ENCODE data around the gene LCNL1.

The LCNL1 gene

DNA sequence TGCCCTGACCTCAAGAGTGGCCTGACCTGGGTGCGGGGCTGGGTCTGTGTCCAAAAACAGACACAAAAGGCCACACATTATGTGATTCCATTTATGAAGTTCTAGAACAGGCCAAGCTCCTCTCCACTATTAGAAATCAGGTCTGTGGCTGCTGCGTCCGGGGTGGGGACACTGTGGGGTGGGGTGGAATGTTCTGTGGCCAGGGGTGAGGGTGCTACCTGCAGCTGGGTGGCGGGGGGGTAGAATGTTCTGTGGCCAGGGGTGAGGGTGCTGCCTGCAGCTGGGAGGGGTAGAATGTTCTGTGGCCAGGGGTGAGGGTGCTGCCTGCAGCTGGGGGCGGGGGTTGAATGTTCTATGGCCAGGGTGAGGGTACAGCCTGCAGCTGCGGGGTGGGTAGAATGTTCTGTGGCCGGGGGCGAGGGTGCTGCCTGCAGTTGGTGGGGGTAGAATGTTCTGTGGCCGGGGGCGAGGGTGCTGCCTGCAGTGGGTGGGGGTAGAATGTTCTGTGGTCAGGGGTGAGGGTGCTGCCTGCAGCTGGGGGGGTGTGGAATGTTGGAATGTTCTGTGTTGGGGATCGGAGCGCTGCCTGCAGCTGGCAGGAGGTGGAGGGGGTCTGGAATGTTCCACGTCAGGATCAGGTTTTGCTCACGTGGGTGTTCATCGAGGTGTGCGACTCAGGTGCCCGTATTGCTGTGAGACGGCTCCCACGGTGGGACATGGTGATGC is 22.4 kb upstream of the LCNL1 start:
- no peak for DNase-seq

DNA sequence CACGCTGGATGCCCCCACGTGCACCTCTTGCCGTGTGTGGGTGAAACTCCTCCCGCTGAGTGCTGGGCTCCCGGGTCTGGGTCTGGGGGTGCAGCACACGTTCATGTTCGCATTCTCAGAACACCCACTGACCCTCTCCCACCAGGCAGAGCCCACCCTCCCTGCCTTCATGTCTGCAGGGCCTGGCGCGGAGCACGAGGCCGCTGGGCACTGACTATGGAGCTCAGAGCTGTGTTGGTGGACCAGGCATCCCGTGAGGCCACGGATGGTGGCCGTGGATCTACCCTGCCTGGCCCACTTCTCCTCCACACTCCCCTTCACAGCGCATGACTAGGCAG is 21.9 kb upstream of the LCNL1 start:
- DNase-seq, result no peak

DNA sequence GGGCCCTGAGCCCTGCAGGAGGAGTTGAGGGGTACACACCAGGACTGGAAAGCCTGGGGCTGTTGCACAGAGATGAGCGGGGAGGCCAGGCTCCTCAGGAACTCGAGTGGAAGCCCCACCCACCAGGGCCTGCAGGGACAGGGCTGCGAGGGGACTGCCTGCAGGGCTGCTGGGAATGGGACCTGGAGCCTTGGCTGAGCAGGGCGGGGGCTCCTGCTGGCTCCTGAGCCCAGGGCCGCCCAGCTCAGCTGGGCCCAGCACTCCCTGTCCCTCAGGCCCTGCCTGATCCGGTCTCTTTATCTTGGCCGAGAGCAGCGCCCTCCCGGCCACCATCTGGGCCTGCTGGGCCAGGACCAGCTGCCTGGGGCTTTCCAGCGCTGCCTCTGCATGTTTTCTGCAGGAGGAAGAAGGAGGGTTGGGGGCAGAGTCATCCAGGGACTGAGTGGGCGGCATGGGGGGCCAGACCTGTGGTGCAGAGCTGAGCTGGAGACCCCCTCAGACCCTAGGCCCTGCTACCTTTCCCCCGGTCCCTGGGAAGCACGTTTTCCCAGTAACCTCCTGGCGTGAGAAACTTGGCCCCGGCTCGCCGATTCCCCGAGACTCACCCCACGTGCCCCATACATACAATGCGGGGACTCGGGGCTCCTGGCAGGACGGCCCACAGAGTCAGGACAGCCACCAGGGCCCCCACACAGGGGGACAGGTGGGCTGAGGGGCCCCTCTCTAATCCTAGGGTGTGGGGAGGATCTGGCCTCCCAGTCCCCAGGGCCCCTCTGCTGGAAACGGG is 21.3 kb upstream of the LCNL1 start:
- no peak for DNase-seq

DNA sequence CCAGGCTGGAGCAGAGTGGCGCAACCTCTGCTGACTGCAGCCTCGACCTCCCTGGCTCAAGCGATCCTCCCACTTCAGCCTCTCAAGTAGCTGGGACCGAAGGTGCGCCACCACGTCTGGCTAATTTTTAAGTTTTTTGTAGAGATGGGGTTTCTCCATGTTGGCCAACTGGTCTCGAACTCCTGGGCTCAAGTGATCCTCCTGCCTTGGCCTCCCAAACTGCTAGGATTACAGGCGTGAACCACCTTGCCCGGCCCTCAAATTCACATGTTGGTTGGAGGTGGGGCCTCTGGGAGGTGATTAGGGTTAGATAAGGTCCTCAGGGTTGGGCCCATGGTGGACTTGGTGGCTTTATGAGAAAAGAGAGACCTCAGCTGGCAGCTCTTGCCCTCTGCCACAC is 20.6 kb upstream of the LCNL1 start:
- DNase-seq, result no peak

DNA sequence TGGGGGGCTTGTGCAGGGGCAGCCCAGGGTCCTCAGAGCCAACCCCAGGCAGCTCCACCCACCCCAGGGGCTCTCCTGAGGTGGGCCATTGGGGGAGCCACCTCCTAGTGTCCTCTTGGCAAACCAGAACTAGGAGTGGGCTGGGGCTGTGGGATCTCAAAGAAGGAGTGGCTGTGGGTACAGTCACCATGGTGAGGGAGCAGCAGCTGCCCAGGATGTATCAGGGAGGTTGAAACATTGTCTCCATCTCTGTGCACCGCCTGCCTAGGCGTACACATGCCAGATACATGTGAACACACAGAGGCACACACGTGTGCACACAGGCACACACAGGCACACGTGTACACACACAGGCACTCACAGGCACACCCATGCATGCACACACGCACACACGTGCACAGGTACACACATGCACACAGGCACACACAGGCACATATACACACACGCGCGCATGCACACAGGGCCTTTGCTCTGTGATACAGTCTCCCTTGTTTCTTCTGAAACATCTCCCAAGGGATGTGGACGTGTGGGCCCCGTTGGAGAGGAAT is 20.0 kb upstream of the LCNL1 start:
- DNase-seq, result no peak

DNA sequence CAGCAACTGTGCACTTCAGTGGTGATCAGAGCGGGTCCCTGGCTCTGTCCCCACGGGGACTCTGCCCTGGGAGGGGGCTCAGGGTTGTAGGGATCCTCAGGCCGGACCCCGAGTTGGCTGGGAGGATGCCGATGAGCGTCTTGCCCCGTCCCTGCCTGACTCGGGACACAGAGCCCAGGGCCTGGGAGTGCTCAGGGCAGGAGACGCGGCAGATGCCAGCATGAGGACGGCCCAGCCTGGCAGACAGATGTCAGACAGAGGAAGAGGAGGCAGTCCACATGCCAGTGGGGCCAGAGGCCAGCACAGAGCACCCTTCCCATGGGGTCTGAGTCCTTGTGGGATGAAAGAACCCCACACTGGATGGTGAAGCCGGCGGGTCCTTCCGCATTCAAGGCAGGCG is 19.5 kb upstream of the LCNL1 start:
- no peak for DNase-seq

DNA sequence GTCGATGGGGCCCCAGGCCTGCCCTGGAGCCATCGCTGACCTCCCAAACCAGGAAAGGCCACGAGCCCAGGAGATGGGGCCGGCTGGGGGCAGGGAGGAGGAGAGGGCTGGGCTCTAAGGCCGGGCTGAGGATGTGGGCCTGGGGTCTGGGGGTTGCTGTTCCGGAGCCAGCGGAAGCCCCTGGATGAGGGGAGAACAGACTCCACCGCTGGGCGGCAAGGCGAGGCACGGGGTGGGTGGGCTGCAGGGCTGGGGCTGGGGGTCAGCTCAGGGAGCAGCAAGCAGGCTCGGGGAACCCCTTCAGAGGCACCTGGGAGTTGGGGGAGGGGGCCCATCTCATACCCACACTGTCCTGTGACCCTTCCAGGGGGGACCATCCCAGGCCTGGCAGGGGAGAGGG is 19.0 kb upstream of the LCNL1 start:
- DNase-seq, result no peak

DNA sequence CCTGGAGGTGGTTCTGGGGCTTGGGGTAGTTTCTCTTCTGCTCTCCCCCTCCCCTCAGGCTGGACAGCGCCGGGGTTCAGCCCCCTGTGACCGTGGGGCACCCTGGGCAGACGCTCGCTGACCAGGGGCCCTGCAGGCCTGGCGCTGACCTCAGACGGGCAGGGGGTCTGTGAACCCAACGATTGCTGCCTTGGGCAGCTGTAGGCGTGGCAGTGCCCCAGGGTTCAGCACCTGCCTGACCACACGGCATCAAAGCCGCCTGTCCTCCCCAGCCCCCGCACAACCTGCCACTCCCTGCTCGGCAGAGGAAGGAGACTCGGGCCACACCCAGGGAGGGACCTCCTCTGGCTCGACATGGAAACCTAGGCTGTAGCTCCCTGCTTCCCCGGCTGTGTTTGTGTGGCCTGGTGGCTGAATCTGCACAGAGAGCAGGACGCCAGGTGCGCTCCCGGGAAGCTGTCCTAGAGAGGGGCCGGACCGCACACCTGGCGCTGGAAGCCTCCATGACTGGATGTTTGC is 18.6 kb upstream of the LCNL1 start:
- no peak for DNase-seq

DNA sequence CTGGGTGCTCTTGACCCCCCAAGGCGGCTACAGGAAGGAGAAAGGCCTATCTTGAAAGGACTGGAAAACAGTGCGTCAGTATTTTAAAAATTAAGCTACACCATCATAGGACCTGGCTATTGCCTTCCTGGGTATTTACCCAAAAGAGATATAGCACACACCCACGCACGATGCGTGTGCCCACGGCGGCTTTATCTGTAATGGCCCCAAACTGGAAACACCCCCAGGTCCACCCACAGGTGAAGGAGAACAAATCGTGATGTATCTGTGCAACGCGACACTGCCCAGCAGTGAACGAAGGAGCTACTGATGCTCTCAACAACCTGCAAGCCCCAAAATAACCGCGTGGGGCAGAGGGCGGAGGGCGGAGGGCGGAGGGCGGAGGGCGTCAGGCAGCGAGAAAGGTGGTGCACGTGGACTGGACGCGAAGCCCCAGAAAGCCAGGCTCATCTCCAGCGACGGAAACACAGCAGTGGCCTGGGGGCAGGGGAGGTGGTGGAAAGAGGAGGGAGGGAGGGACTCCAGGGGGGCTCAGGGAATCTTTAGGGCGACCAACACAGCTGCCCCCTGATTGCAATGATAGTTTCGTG is 17.9 kb upstream of the LCNL1 start:
- DNase-seq, result no peak

DNA sequence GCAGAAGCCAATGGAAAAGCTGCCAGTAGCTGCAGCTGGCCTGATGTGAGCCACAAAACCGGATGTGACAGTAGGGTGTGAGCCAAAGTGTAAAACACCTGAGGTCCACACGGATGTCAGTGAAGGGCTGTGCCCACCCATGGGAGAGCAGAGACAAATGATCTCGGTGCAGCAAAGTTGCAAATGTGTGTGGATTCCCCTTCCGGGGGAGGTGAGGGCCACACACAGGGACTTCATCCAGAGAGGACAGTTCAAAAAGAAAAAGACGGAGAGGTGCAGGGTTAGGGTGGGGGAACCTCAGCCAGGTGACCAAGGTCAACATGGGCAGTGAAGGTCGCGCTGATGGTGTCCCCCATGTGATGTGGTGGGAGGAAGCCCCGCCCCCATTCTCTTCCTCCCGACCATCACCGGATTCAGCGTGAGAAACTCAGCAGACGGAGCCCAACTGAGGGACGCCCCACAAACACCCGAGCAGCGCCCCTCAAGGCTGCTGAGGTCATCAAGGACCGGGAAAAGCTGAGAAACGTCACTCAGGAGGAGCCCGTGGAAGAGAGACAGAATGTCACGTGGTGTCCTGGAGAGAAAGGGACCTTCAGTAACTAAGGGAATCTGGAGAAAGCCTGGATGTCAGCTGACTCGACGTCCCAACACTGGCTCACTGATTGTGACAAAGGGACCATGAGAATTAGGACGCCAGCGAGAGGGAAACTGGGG is 16.9 kb upstream of the LCNL1 start:
- no peak for DNase-seq

DNA sequence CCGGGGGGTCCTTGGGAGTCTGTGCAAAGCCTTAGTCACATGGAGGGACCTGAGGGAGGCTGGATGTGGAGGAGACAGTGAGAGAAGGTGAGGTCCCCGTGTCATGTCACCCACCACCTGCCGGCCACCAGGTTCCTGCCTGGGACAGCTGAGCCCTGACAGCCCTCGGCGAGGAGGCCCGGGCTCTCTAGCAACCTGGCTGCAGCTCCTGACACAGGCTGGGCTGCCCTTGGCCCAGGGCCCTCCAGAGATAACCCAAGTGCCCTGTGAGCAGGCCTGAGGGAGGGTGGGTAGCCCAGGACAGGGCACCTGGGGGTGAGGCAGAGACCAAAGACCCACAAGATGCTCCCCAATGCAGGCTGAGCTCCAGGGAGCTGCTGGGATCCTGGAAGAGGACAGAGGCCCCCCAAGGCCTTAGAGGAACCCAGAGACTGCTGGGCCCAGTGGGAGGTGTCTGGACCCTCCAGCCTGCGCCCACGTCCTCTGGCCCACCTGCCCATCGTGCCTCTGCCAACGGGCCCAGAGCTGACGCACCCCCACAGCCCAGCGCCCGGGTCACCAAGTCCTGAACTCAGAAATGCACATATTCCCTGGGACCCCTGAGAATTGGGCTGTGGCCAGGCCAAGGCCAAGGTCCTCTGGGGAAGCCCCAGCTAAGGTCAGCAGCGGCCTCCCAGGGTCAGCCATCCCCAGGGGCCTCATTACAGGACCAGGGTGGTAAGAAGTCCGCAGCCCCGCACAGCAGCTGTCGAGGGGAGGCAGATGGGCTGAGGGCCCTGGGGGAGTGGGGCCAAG is 14.3 kb upstream of the LCNL1 start:
- DNase-seq, result no peak

DNA sequence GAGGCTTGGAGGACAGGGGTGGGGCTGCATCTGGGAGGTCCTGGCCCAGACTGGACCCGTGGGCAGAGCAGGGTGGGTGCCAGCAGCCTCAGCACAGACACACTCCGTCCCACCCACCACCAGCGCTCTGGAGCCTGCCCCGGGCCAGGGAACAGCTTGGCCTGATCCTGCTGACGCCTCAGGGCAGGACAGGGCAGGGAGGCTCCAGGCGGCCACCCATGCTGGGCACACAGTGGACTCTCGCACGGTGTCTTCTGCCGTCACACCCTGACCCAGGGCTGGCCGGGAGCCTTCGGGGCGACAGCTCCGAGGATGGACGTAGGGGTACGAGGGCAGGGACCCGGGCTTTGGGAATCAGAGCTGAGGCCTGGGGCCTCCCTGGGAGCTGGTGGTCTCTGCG is 13.6 kb upstream of the LCNL1 start:
- no peak for DNase-seq

DNA sequence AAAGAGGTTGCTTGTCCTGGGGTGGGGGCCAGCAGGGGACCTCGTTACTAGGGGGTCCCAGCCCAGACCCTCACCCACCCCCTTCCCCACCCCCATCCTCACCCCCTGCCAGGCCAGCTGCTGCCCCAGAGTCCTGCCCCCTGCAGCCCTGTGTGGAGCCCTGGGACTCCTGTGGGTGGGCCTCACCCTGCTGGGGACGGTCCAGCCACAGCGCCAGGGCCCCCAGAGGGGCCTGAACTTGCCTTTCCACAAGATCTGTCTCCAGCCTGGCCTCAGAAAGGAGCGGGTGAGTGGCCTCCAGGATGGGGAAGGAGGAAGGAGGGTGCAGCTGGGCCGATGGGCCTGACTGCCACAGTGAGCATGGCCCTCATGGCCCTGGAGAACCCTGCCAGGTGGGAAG is 13.0 kb upstream of the LCNL1 start:
- DNase-seq, result no peak

DNA sequence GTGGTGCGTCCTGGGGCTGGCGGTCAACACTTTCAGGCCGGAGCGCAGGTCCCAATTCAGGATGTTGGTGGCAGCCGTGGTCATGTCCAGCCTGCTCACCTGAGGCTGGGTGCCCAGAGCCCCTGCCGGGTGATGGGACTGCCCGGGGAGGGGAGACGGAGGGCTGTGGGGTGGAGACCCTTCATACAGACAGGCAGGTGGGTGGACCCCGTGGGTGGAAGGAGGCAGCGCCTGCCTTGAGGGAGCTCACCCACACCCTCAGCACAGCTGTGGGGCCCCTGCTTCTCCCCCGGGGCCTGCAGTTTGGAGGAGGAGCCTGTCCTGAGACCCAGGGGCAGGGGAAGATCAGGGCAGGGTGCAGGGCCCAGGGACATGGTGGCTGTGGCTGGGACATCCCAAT is 12.4 kb upstream of the LCNL1 start:
- DNase-seq, result no peak

DNA sequence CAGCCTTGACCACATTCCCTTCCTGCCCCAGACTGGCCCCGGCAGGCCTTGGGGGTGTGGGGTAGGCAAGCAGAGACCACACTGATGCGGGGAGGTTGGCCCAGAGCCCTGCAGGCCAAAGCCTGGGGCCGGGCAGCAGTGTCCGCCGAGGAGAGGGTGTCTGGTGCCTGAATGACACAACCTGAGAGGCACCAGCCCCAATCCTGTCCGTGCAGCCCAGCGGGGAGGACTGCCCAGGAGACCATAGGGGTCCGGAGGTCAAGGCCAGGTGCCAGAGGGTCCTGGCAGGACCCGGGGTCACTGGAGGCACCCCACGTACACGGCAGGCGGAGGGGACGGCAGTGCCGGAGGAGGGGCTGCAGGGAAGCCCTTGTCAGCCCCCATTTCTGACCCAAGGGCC is 11.0 kb upstream of the LCNL1 start:
- no peak for DNase-seq

DNA sequence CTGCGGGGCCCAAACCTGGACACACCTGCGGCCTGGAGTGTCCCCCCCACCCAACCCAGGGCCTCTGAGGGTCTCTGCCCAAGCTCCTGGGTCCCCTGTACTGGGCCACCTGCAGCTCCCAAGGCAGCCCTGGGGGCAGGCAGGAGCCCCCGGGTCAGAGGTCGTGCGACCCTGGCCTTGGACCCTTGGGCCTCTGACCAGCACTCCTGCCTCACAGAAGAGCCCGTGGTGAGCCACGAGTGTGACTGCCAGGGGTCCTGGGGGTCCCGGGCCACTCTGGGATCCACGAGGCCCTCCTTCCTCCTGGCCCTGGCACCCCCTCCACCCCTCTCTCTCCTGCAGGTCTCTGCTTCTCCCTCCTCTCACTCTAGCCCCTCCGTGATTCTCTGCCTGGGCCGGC is 10.5 kb upstream of the LCNL1 start:
- DNase-seq, result no peak

DNA sequence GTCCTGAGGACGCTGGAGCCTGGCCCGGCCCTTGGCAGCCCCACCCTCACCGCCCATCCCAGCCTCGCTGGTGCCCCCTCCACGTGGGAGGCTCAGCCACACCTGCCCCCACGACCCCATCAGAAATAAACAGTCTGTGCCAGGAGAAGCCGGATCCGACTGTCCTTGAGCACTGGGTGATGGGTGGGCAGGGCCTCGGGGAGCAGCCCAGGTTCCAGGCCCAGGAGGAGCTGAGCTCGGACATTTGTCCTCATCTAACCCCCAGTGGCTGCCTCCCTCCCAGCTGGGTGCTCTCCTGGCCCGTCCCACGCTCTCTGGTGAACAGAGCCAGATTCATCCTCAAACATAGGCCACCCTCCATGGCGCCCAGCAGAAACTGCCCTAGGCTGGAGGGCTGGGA is 10.1 kb upstream of the LCNL1 start:
- no peak for DNase-seq

DNA sequence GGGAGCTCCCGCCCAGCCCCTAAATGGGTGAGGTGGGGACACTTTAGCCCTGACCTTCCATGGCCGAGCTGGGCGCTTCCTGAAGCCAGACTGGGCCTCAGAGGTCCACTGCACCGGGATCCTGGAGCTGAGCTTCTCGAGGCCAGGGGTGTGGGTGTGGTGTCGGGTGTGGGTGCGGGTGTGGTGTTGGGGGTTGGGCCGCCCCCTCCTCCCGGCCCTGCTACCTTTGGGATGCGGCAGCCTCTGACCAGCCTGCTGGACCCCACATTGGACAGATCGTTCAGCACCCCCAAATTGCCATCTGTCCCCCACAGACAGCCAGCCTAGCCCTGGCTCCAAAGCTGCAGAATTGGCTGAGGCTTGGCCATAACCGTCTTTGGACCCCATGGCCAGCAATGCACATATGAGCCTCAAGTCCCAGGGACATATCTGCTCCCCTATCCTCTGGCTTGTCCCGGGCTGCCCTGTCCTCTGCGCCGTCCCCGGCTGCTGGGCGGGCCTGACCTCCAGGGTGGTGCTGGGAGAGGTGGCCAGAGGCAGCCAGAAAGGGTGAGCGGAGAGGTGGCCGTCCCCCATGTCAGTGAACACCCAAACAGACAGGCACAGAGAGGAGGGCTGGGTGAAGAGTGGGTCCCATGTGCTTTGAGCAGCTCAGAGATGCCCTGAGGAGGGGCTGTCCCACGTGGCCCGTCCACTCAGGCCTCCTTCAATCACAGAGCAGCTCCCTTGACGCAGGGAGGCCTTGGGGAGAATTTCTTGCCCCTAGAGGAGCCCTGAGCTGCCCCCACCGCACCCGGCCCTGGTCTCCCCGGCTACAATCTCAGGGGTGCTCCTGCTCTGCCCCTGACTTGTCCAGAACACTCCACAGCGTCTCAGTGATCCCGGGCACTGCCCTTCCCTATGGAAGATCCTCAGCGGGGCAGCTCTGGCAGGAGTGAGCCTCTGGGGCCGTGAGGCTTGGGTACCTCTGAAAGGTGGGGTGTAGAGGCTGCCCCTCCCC is 8.9 kb upstream of the LCNL1 start:
- no peak for DNase-seq

DNA sequence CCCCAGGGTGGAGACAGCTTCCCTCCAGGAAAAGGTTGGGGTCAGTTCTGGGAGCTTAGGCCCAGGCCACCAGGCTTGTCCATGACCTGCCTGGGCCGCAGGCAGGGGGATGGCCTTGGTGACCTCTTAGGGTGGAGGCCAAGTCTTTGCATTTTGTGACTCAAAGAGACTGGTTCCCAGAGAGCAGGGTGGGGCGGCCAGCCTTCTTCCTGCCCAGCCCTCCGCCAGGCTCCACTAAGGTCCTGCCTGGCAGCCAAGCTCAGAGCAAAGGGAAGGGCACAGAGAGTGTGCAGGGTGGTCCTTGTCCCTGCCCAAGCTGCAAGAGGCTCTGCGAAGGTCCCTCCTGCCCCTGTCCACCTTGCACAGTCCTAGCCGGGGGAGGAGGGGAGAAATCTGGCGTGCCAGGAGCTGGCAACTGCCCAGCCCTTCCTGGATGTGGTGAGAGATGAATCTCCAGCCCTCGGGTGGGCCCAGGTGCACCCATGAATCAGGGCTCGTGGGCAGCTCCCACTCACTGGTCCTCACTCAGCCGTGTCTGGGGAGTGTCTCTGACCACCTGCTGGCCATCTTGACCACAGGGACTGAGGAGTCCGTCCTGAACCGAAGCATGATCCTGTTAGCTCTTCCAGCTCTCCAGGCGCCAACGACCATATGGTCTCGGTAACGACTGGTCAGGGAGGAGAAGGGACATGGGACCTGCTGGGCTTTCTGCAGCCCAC is 7.8 kb upstream of the LCNL1 start:
- no peak for DNase-seq

DNA sequence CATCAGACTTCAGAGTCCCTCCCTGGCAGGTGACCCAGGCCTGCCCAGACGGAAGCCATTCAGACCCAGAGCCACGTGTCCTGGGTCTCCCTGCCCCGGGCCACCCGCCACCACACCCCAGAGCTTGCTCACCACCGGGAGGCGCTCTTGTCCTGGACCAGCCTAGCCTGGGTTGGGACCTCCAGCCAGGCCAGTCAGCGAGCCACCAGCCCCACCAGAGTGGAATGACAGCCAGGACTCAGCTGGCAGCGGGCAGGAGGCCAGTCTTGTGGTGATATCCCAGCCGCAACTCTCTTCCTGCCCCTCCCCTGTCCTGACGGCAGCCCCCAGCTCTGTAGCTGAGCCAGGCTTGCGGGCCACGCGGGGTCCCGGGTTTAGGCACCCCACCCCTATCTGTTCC is 7.1 kb upstream of the LCNL1 start:
- no peak for DNase-seq
